ENCODE measurements around the gene DNAJB4.
A peak's percentile ranks its signal among the peaks of the same experiment; 100 is the strongest.
"Not testable (repeated sequence)": the region's sequence is repeated elsewhere in the genome, so short reads cannot be mapped to it uniquely, and the experiment has no call there.

DNAJB4 gene

GRCh38 chr1:77990629-77991204 lies 14.0 kb upstream of the DNAJB4 start:
- no peak for DNase-seq (ENCODE audit: low read depth in 2 of 2)

- DNase-seq (ENCODE audit: low read depth in 2 of 2): no peak
Measured at GRCh38 chr1:77991638-77992037, 13.1 kb upstream of the DNAJB4 start.

- no peak for DNase-seq (ENCODE audit: low read depth in 2 of 2)
Measured at GRCh38 chr1:77994117-77994705, 10.5 kb upstream of the DNAJB4 start.

GRCh38 chr1:77996734-77997133 lies 8.0 kb upstream of the DNAJB4 start:
- no peak for DNase-seq (ENCODE audit: low read depth in 2 of 2)

- DNase-seq (ENCODE audit: low read depth in 2 of 2): not testable (repeated sequence)
Measured at GRCh38 chr1:78000536-78000935, 4.2 kb upstream of the DNAJB4 start.

GRCh38 chr1:78003070-78003746 lies 1.5 kb upstream of the DNAJB4 start:
- DNase-seq (ENCODE audit: low read depth in 2 of 2): no peak

GRCh38 chr1:78003882-78004718 lies 639 bp upstream of the DNAJB4 start:
- DNase-seq (ENCODE audit: low read depth in 2 of 2): peak in 1 of 2 donors; percentile 7

GRCh38 chr1:78005448-78005722 lies 646 bp downstream of the DNAJB4 start:
- DNase-seq (ENCODE audit: low read depth in 2 of 2): no peak

GRCh38 chr1:78005755-78006154 lies 1.0 kb downstream of the DNAJB4 start:
- DNase-seq (ENCODE audit: low read depth in 2 of 2): no peak

- DNase-seq (ENCODE audit: low read depth in 2 of 2): no peak
Measured at GRCh38 chr1:78006521-78006920, 1.8 kb downstream of the DNAJB4 start.

- DNase-seq (ENCODE audit: low read depth in 2 of 2): no peak
Measured at GRCh38 chr1:78007677-78008341, 3.1 kb downstream of the DNAJB4 start.

- DNase-seq (ENCODE audit: low read depth in 2 of 2): no peak
Measured at GRCh38 chr1:78009276-78009675, 4.5 kb downstream of the DNAJB4 start.

GRCh38 chr1:78009836-78010235 lies 5.1 kb downstream of the DNAJB4 start:
- DNase-seq (ENCODE audit: low read depth in 2 of 2): no peak

GRCh38 chr1:78011050-78011449 lies 6.3 kb downstream of the DNAJB4 start:
- DNase-seq (ENCODE audit: low read depth in 2 of 2): no peak

GRCh38 chr1:78015148-78015547 lies 10.4 kb downstream of the DNAJB4 start:
- DNase-seq (ENCODE audit: low read depth in 2 of 2): no peak

- DNase-seq (ENCODE audit: low read depth in 2 of 2): no peak
Measured at GRCh38 chr1:78019024-78019423, 14.3 kb downstream of the DNAJB4 start.

GRCh38 chr1:78021134-78021533 lies 16.4 kb downstream of the DNAJB4 start:
- DNase-seq (ENCODE audit: low read depth in 2 of 2): not testable (repeated sequence)

- no peak for DNase-seq (ENCODE audit: low read depth in 2 of 2)
Measured at GRCh38 chr1:78029793-78030192, 25.1 kb downstream of the DNAJB4 start.

GRCh38 chr1:78032996-78033796 lies 28.5 kb downstream of the DNAJB4 start:
- DNase-seq (ENCODE audit: low read depth in 2 of 2): no peak

- no peak for DNase-seq (ENCODE audit: low read depth in 2 of 2)
Measured at GRCh38 chr1:78033797-78034172, 29.0 kb downstream of the DNAJB4 start.

- no peak for DNase-seq (ENCODE audit: low read depth in 2 of 2)
Measured at GRCh38 chr1:78035121-78035520, 30.4 kb downstream of the DNAJB4 start.
